Measurements from ENCODE around the gene TCF4.

The TCF4 gene

DNA sequence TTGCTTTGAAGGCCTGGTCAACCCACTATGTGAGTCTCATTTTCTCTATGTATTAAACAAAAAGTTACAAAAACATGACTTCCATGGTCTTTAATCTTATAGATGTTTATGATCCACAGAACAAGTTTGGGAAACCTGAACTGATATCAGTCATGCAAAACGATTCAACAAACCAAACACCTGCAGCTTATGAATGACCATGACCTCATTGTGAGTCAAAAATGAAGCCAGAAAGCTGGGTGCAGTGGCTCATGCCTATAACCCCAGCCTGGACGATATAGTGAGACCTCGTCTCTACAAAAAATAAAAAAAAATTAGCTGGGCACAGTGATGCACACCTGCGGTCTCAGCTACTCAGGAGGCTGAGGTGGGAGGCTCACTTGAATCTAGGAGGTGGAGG is 358.3 kb downstream of the TCF4 start:
- TF ChIP-seq, protein P1, sequence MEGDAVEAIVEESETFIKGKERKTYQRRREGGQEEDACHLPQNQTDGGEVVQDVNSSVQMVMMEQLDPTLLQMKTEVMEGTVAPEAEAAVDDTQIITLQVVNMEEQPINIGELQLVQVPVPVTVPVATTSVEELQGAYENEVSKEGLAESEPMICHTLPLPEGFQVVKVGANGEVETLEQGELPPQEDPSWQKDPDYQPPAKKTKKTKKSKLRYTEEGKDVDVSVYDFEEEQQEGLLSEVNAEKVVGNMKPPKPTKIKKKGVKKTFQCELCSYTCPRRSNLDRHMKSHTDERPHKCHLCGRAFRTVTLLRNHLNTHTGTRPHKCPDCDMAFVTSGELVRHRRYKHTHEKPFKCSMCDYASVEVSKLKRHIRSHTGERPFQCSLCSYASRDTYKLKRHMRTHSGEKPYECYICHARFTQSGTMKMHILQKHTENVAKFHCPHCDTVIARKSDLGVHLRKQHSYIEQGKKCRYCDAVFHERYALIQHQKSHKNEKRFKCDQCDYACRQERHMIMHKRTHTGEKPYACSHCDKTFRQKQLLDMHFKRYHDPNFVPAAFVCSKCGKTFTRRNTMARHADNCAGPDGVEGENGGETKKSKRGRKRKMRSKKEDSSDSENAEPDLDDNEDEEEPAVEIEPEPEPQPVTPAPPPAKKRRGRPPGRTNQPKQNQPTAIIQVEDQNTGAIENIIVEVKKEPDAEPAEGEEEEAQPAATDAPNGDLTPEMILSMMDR (IDR thresholded peaks at IDR 0.05), result no peak
- H3K4me3 ChIP-seq, result no peak overlapping the region
- no peak for DNase-seq (ENCODE audit: low spot score)
- H3K27ac ChIP-seq, result no peak overlapping the region

- Histone ChIP-seq H3K27ac (no peak overlapping the region), H3K4me3 (no peak overlapping the region)
- DNase-seq (ENCODE audit: low spot score), result no peak
- TF ChIP-seq, protein P1 (IDR thresholded peaks at IDR 0.05), result no peak
These were observed 359.3 kb downstream of the TCF4 start for GRCh38 chr18:55228707-55229106.

- H3K4me3 ChIP-seq, result no peak overlapping the region
These were observed 359.8 kb downstream of the TCF4 start for GRCh38 chr18:55228191-55228590.

DNA sequence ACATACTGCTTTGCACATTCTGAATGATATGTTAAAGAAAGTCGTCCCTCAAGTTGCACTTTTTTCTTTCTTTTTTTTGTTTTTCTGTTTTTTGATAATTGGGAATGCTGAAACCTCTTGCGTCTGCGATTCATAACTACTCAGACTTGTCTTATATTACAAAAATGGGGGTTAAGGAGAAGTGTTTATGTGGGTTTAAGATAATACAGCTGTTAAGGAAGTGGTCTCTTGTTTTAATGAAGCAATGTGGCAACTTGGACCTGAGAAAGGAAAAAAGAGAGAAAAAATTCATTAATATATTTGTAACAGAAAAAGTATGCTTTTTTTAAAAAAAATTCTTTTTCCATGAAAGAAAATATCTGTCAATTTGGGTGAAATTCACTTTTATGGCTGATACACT is 360.2 kb downstream of the TCF4 start:
- H3K4me3 ChIP-seq, result no peak overlapping the region
- no peak overlapping the region for H3K27ac ChIP-seq
- TF ChIP-seq, protein P1 (IDR thresholded peaks at IDR 0.05), result no peak
- no peak for DNase-seq (ENCODE audit: low spot score)

More at GRCh38 chr18:55228191-55228590, 359.8 kb downstream of the TCF4 start:
- no peak for DNase-seq (ENCODE audit: low spot score)
- TF ChIP-seq, protein P1 (IDR thresholded peaks at IDR 0.05), result no peak
- no peak overlapping the region for H3K27ac ChIP-seq

DNA sequence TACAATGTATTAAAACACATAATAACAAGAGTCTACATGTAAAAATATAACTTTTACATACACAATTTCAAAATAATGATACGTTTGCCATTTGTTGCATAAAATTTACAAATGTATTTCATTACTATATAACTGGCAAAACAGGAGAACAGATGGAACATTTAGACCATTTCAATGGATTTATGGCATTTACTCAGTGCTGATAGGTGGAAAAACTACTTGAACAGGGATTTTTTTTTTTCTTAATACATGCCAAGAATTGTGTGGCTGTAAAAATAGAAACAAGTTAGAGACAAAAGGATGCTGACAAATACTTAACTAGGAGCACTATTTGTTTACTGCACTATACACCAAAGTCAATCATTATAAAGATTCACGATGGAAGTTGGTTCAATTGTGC is 361.9 kb downstream of the TCF4 start:
- H3K4me3 ChIP-seq, result no peak overlapping the region
- H3K27ac ChIP-seq, result no peak overlapping the region
- no peak for DNase-seq (ENCODE audit: low spot score)
- TF ChIP-seq, protein P1 (IDR thresholded peaks at IDR 0.05), result no peak

GRCh38 chr18:55224086-55224625 is 363.8 kb downstream of the TCF4 start:
- no peak overlapping the region for H3K4me3 ChIP-seq
- TF ChIP-seq, protein P1 (IDR thresholded peaks at IDR 0.05), result no peak
- no peak for DNase-seq (ENCODE audit: low spot score)
- H3K27ac ChIP-seq, result no peak overlapping the region

GRCh38 chr18:55221622-55222021 is 366.4 kb downstream of the TCF4 start:
- DNase-seq (ENCODE audit: low spot score), result no peak
- Histone ChIP-seq H3K27ac (no peak overlapping the region), H3K4me3 (no peak overlapping the region)
- TF ChIP-seq, protein P1 (IDR thresholded peaks at IDR 0.05), result no peak

Data from coronary artery (tissue), 2 donors.